ENCODE data around the gene IFRD1.

DNA sequence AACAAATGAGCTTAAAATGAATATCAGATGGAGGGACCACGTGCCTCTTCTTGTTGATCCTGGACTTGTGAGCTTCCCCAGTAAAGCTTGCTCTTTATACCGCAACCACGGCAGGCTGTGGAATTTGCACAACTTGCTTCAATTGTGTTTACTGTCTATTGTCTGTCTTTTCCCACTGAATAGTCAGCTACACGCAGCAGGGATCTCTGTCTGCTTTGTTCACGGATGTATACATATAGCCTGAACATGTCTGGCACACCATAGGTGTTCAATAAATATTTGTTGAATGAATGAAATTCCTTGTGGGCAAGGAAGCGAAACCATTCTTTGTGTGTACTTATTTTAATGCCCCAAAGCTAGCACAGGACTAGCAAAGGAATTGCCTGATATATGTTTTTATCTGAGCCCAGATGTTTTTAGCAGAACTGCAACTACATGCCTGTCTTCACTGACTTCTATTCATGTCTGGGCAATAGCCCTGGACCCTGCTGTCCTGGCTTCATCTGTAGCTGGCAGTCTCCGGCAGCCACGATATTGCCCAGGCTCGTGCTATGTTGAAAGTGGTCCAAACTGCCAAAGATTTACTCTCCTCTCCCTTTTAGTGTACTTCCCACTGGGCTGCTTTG lies 29.9 kb upstream of the IFRD1 start:
- TF ChIP-seq, protein P1, sequence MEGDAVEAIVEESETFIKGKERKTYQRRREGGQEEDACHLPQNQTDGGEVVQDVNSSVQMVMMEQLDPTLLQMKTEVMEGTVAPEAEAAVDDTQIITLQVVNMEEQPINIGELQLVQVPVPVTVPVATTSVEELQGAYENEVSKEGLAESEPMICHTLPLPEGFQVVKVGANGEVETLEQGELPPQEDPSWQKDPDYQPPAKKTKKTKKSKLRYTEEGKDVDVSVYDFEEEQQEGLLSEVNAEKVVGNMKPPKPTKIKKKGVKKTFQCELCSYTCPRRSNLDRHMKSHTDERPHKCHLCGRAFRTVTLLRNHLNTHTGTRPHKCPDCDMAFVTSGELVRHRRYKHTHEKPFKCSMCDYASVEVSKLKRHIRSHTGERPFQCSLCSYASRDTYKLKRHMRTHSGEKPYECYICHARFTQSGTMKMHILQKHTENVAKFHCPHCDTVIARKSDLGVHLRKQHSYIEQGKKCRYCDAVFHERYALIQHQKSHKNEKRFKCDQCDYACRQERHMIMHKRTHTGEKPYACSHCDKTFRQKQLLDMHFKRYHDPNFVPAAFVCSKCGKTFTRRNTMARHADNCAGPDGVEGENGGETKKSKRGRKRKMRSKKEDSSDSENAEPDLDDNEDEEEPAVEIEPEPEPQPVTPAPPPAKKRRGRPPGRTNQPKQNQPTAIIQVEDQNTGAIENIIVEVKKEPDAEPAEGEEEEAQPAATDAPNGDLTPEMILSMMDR (conservative IDR thresholded peaks at IDR 0.05): no peak
- TF ChIP-seq EZH2 (IDR thresholded peaks at IDR 0.05; ENCODE audit: low read depth): no peak

All from PC-9 (cell line).